ENCODE data around the gene GOLM1. TPM values are rescaled to one million over a fixed set of nuclear protein-coding genes. Genes with fewer than 3 reads are reported as not detected.

Gene GOLM1
- total RNA-seq, 1 experiment from 2014 or later: 75.1 TPM

DNA sequence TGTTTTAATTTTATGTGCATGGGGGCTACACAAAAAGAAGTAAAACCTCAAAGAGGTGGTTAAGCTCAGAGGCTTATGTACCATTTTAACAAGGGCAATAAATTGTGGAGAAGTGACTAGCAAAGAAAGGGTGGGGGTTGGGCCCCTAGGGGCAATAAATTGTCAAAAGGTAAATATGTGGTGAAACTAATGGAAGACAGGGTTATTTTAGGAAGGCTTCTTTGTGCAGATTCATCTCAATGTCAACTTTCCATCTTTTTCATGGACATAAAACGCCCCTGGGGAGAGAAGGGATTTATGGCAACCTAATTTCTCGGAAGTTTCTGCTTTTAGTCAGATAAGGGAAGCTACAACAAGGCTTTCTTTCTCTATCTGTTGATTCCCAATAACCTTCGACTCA is 42.5 kb upstream of the GOLM1 start:
- POLR2A ChIA-PET: interaction anchor here (0.5 kb wide), 1 partner anchor 369 kb away, joined by 4 read pairs; no protein-coding TSS in a partner anchor
- H3K27ac Mint-ChIP-seq: no peak overlapping the region
- H3K36me3 Mint-ChIP-seq: peaks cover 14% of the 10 kb centered on the region
- H3K9me3 Mint-ChIP-seq: peaks cover 16% of the 10 kb centered on the region
- no peak for DNase-seq (ENCODE audit: low spot score)
- ATAC-seq: no peak
- no peak for TF ChIP-seq FOXK1 (CRISPR knock-in tag; IDR thresholded peaks at IDR 0.05)
- TF ChIP-seq, protein P1, sequence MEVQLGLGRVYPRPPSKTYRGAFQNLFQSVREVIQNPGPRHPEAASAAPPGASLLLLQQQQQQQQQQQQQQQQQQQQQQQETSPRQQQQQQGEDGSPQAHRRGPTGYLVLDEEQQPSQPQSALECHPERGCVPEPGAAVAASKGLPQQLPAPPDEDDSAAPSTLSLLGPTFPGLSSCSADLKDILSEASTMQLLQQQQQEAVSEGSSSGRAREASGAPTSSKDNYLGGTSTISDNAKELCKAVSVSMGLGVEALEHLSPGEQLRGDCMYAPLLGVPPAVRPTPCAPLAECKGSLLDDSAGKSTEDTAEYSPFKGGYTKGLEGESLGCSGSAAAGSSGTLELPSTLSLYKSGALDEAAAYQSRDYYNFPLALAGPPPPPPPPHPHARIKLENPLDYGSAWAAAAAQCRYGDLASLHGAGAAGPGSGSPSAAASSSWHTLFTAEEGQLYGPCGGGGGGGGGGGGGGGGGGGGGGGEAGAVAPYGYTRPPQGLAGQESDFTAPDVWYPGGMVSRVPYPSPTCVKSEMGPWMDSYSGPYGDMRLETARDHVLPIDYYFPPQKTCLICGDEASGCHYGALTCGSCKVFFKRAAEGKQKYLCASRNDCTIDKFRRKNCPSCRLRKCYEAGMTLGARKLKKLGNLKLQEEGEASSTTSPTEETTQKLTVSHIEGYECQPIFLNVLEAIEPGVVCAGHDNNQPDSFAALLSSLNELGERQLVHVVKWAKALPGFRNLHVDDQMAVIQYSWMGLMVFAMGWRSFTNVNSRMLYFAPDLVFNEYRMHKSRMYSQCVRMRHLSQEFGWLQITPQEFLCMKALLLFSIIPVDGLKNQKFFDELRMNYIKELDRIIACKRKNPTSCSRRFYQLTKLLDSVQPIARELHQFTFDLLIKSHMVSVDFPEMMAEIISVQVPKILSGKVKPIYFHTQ (CRISPR knock-in tag; IDR thresholded peaks at IDR 0.05): no peak
- TF ChIP-seq CREB1 (CRISPR knock-in tag; IDR thresholded peaks at IDR 0.05): no peak
- TF ChIP-seq NFATC4 (CRISPR knock-in tag; IDR thresholded peaks at IDR 0.05): no peak
- TF ChIP-seq ETV6 (CRISPR knock-in tag; IDR thresholded peaks at IDR 0.05): no peak
- TF ChIP-seq, protein P2, sequence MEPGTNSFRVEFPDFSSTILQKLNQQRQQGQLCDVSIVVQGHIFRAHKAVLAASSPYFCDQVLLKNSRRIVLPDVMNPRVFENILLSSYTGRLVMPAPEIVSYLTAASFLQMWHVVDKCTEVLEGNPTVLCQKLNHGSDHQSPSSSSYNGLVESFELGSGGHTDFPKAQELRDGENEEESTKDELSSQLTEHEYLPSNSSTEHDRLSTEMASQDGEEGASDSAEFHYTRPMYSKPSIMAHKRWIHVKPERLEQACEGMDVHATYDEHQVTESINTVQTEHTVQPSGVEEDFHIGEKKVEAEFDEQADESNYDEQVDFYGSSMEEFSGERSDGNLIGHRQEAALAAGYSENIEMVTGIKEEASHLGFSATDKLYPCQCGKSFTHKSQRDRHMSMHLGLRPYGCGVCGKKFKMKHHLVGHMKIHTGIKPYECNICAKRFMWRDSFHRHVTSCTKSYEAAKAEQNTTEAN (CRISPR knock-in tag; IDR thresholded peaks at IDR 0.05): no peak
- no peak for TF ChIP-seq IRF2 (CRISPR knock-in tag; IDR thresholded peaks at IDR 0.05; ENCODE audit: borderline replicate concordance, low read depth)
- H3K4me1 Mint-ChIP-seq: no peaks in the 10 kb centered on the region
- H3K27me3 Mint-ChIP-seq (ENCODE audit: low read depth): no peaks in the 10 kb centered on the region
- CTCF ChIA-PET: interaction anchor here (0.9 kb wide), 1 partner anchor 60 kb away, joined by 3 read pairs; no protein-coding TSS in a partner anchor
- H3K4me3 Mint-ChIP-seq: no peak overlapping the region

DNA sequence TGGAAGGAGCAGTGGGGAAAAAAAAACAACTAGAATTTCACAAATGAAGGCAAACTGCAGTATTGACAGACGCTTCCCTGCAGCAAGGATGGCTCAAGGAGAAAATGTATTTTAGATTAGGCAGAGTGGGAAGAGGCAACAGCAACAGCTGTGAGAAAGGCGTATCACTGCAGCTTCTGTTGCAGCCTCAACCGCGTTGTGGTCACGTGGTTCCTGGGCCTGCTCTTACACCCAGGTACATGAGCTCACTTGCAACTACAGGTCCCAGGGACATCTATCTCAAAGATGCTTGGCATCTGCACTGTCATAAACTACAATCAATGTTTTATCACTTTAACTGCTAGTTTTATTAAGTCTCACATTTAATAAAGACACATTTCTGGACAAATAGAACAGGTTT is 36.0 kb upstream of the GOLM1 start:
- ChIA-PET CTCF (interaction anchor here (1.3 to 2.7 kb wide), 2 partner anchors 35 to 67 kb away, joined by 5 to 9 read pairs; no protein-coding TSS in a partner anchor), POLR2A (no interaction called here)
- no peak for DNase-seq (ENCODE audit: low spot score)
- H3K9me3 Mint-ChIP-seq: peaks cover under 1% of the 10 kb centered on the region; the same call in 1 of the 2 replicates
- no peak for TF ChIP-seq NR1H2 (CRISPR knock-in tag; IDR thresholded peaks at IDR 0.05)
- TF ChIP-seq, protein P3, sequence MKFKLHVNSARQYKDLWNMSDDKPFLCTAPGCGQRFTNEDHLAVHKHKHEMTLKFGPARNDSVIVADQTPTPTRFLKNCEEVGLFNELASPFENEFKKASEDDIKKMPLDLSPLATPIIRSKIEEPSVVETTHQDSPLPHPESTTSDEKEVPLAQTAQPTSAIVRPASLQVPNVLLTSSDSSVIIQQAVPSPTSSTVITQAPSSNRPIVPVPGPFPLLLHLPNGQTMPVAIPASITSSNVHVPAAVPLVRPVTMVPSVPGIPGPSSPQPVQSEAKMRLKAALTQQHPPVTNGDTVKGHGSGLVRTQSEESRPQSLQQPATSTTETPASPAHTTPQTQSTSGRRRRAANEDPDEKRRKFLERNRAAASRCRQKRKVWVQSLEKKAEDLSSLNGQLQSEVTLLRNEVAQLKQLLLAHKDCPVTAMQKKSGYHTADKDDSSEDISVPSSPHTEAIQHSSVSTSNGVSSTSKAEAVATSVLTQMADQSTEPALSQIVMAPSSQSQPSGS (CRISPR knock-in tag; IDR thresholded peaks at IDR 0.05; ENCODE audit: borderline replicate concordance, low read depth): no peak
- TF ChIP-seq, protein P4, sequence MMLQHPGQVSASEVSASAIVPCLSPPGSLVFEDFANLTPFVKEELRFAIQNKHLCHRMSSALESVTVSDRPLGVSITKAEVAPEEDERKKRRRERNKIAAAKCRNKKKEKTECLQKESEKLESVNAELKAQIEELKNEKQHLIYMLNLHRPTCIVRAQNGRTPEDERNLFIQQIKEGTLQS (CRISPR knock-in tag; conservative IDR thresholded peaks at IDR 0.05): no peak
- TF ChIP-seq, protein P5, sequence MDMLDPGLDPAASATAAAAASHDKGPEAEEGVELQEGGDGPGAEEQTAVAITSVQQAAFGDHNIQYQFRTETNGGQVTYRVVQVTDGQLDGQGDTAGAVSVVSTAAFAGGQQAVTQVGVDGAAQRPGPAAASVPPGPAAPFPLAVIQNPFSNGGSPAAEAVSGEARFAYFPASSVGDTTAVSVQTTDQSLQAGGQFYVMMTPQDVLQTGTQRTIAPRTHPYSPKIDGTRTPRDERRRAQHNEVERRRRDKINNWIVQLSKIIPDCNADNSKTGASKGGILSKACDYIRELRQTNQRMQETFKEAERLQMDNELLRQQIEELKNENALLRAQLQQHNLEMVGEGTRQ (CRISPR knock-in tag; IDR thresholded peaks at IDR 0.05): peak; percentile 67
- TF ChIP-seq, protein P6, sequence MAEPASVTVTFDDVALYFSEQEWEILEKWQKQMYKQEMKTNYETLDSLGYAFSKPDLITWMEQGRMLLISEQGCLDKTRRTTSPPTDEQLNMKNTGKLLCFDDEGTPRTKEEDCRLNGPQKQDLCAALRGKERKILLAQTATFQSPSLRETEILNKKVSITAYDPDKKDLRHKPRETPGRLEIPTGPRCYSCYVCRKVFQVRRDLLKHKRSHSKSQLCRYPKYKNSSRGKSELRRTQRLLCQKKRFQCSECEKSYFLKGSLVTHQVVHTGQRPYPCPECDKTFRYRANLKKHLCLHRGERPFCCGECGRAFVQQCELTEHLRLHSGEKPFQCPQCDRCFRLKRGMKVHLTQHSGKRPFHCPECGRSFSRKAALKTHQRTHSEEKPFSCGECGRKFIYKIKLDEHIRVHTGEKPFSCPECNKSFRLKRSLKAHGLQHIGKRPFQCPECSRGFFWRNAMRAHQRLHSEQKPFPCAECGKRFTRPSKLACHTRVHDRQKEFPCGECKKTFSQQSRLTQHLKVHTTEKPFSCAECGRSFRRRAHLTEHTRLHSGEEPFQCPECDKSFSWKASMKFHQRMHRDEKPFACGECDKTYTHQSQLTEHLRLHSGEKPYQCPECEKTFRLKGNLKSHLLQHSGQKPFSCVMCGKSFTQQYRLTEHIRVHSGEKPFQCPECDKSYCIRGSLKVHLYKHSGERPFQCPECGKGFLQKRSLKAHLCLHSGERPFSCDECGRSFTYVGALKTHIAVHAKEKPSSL (CRISPR knock-in tag; conservative IDR thresholded peaks at IDR 0.05): no peak
- TF ChIP-seq, protein P7, sequence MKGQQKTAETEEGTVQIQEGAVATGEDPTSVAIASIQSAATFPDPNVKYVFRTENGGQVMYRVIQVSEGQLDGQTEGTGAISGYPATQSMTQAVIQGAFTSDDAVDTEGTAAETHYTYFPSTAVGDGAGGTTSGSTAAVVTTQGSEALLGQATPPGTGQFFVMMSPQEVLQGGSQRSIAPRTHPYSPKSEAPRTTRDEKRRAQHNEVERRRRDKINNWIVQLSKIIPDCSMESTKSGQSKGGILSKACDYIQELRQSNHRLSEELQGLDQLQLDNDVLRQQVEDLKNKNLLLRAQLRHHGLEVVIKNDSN (CRISPR knock-in tag; IDR thresholded peaks at IDR 0.05): peak; percentile 57; the same call in 1 of the 2 replicates
- peaks cover 29% of the 10 kb centered on the region for H3K4me1 Mint-ChIP-seq
- no peak overlapping the region for H3K27ac Mint-ChIP-seq
- H3K4me3 Mint-ChIP-seq: no peak overlapping the region
- no peaks in the 10 kb centered on the region for H3K36me3 Mint-ChIP-seq
- peak; percentile 37; the same call in 1 of the 2 replicates for ATAC-seq
- no peaks in the 10 kb centered on the region; the same call in 1 of the 2 replicates for H3K27me3 Mint-ChIP-seq (ENCODE audit: low read depth)
